Loucy (cell line): ENCODE data around the gene LMF1.

Experiments used
- H2AFZ ChIP-seq: fragments of 200-600 bp; sonication (generic); 2 replicates; pipeline ENCODE4 v1.6.0; 2016; ENCODE audit warnings: antibody characterized with exemption, mild to moderate bottlenecking, low read length, moderate library complexity
- H3F3A ChIP-seq: fragments of 200-600 bp; 2 replicates; pipeline ENCODE4 v1.6.0; 2016; ENCODE audit warnings: antibody characterized with exemption, low read depth, mild to moderate bottlenecking
- H3K27me3 ChIP-seq: fragments of 200-600 bp; sonication (generic); 2 replicates; pipeline ENCODE4 v1.6.1; 2014; ENCODE audit warnings: low read length, mild to moderate bottlenecking; ENCODE audit not compliant: insufficient read depth, poor library complexity, severe bottlenecking
- H3K36me3 ChIP-seq: fragments of 200-600 bp; sonication (generic); 2 replicates; pipeline ENCODE4 v1.6.1; 2016; ENCODE audit warnings: low read length; ENCODE audit not compliant: insufficient read depth
- H3K4me1 ChIP-seq: fragments of 200-600 bp; sonication (generic); 2 replicates; pipeline ENCODE4 v1.5.1; 2014; ENCODE audit warnings: low read length, mild to moderate bottlenecking; ENCODE audit not compliant: insufficient read depth, poor library complexity, severe bottlenecking
- H3K4me2 ChIP-seq: fragments of 200-600 bp; sonication (generic); 2 replicates; pipeline ENCODE4 v1.6.0; 2014; ENCODE audit warnings: antibody characterized with exemption, low read length, low read depth, mild to moderate bottlenecking; ENCODE audit not compliant: poor library complexity, severe bottlenecking
- H3K4me3 ChIP-seq: fragments of 200-600 bp; sonication (generic); 2 replicates; pipeline ENCODE4 v1.5.1; 2014; ENCODE audit warnings: low read length, mild to moderate bottlenecking, mixed read lengths; ENCODE audit not compliant: poor library complexity, severe bottlenecking
- H3K79me2 ChIP-seq: fragments of 200-600 bp; sonication (generic); 2 replicates; pipeline ENCODE4 v1.6.1; 2014; ENCODE audit warnings: low read length; ENCODE audit not compliant: insufficient read depth
- H3K9ac ChIP-seq: fragments of 200-600 bp; sonication (generic); 2 replicates; pipeline ENCODE4 v1.6.0; 2014; ENCODE audit warnings: mild to moderate bottlenecking, low read depth, low read length, moderate library complexity; ENCODE audit not compliant: poor library complexity, severe bottlenecking
- H3K9me2 ChIP-seq: fragments of 200-600 bp; sonication (generic); replicated peaks from 2 replicates; pipeline ENCODE4 v1.6.1; 2016; ENCODE audit warnings: low read depth, low read length, mixed read lengths
- H3K9me3 ChIP-seq: fragments of 200-600 bp; sonication (generic); 2 replicates; pipeline ENCODE4 v1.6.1; 2014; ENCODE audit warnings: mild to moderate bottlenecking, antibody characterized with exemption, low read length, low read depth; ENCODE audit not compliant: insufficient read depth
- H4K20me1 ChIP-seq: fragments of 200-600 bp; sonication (generic); 2 replicates; pipeline ENCODE4 v1.6.0; 2014; ENCODE audit warnings: antibody characterized with exemption, low read length, mild to moderate bottlenecking; ENCODE audit not compliant: insufficient read depth, poor library complexity, severe bottlenecking
- EZH2phosphoT487 ChIP-seq: fragments of 200-600 bp; IDR thresholded peaks from 2 replicates; pipeline ENCODE4 v1.6.1; 2018; ENCODE audit warnings: antibody characterized with exemption, mild to moderate bottlenecking, moderate library complexity, borderline replicate concordance
- TF ChIP-seq, protein P1 (sequence below): fragments of 200-600 bp; sonication (generic); conservative IDR thresholded peaks from 2 replicates; pipeline ENCODE4 v1.5.1; 2014; ENCODE audit warnings: mild to moderate bottlenecking, antibody characterized with exemption, low read length

LMF1 gene

DNA sequence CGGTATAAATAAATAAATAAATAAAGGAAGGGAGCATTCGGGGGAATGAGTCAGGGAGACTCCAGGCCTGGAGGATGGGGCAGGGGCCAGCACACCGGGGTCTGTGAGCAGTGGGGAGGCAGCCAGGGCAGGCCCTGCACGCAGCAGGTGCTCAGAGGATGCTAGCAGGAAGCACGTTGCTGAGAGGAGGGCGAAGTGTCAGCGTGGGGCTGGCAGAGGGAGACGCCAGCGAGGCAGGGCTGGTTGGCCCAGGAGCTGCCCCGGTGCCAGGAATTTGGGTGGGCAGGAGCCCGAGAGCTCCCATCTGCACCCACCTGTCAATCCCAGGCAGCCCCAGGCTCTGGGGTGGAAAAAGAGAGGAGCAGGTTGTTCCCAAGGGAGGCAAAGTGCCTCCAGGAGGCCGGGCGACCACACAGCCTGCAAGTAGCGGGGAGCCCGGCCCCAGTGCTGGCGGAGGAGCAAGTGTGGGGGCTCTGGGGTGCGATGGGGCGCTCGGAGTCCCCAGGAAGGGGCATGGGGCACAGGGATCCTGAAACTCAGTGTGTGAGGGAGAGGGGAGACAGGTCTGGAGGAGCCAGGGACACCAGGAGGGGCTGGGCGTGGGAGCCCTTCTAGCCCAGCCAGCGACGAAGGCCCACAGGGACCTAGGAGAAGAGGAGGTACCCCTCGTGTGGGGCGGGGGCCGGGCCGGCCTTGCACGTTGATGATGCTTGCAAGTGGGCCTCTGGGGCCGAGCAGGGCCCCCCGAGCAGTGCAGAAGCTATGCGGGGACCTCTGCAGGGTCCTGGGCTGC, 38.8 kb upstream of the LMF1 start:
- H3K27me3 ChIP-seq: no peaks in the 10 kb centered on the region
- H3K4me3 ChIP-seq: no peak overlapping the region
- no peaks in the 10 kb centered on the region for H3K4me1 ChIP-seq
- no peak overlapping the region for H3K9ac ChIP-seq
- no peaks in the 10 kb centered on the region for H4K20me1 ChIP-seq
- H2AFZ ChIP-seq: no peak overlapping the region
- no peak overlapping the region for H3K4me2 ChIP-seq
- H3K9me3 ChIP-seq: no peaks in the 10 kb centered on the region
- no peaks in the 10 kb centered on the region for H3K36me3 ChIP-seq
- H3K79me2 ChIP-seq: no peaks in the 10 kb centered on the region
- H3K9me2 ChIP-seq: no peaks in the 10 kb centered on the region
- H3F3A ChIP-seq: no peaks in the 10 kb centered on the region
- TF ChIP-seq EZH2phosphoT487: no peak
- TF ChIP-seq, protein P1, sequence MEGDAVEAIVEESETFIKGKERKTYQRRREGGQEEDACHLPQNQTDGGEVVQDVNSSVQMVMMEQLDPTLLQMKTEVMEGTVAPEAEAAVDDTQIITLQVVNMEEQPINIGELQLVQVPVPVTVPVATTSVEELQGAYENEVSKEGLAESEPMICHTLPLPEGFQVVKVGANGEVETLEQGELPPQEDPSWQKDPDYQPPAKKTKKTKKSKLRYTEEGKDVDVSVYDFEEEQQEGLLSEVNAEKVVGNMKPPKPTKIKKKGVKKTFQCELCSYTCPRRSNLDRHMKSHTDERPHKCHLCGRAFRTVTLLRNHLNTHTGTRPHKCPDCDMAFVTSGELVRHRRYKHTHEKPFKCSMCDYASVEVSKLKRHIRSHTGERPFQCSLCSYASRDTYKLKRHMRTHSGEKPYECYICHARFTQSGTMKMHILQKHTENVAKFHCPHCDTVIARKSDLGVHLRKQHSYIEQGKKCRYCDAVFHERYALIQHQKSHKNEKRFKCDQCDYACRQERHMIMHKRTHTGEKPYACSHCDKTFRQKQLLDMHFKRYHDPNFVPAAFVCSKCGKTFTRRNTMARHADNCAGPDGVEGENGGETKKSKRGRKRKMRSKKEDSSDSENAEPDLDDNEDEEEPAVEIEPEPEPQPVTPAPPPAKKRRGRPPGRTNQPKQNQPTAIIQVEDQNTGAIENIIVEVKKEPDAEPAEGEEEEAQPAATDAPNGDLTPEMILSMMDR: no peak

DNA sequence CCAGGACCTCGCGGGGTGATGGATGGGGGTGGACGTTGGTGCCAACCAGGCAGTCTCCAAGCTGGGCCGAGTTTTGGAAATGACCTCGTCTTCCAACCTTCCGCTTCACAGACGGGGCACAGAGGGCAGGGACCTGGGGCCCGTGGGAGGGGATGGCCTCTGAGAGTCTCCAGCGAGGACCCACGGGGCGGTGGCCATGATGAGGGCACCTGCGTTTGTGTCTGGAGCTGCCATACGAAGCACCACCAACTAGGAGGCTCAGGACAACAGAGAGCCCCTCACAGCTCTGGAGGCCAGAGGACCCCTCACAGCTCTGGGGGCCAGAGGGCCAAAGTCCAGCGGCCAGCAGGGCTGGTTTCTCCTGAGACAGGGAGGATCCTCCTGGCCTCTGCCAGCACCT, 37.3 kb upstream of the LMF1 start:
- Histone ChIP-seq H3K4me3 (no peak overlapping the region), H3K9me2 (no peaks in the 10 kb centered on the region), H3K36me3 (no peaks in the 10 kb centered on the region), H3K4me2 (no peak overlapping the region), H3K79me2 (no peaks in the 10 kb centered on the region), H4K20me1 (no peaks in the 10 kb centered on the region), H3K4me1 (no peaks in the 10 kb centered on the region), H2AFZ (no peak overlapping the region), H3K9me3 (no peaks in the 10 kb centered on the region), H3F3A (no peaks in the 10 kb centered on the region), H3K9ac (no peak overlapping the region), H3K27me3 (no peaks in the 10 kb centered on the region)
- TF ChIP-seq EZH2phosphoT487: no peak
- TF ChIP-seq, protein P1: no peak

DNA sequence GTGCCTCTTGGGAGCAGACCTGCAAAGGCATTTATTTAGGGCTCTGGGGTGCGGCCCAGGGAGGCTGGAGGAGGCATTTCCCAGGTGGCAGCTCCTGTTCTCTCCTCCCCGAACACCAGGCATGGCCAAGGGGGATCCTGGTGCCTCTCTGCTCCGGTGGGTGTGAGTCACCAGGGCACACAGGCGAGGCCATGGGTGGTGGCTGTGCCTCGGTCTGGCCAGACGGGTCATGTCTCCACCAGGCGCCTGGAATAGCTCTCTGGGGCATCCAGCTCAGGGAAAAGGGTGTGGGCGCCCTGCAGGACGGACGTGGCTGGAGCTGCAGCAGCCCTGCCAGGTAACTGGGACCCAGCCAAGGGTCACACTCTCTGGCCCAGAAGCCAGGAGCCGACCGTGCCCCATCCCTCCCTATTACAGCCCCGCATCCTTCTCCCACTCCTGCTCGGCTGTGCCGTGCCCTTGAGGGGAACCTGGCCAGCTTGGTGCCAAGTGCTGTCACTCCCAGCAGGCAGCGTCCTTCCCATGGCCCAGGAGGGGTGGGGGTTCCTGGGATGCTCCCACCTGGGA, 36.6 kb upstream of the LMF1 start:
- H4K20me1 ChIP-seq: no peaks in the 10 kb centered on the region
- no peaks in the 10 kb centered on the region for H3K27me3 ChIP-seq
- no peak overlapping the region for H3K4me3 ChIP-seq
- H3F3A ChIP-seq: no peaks in the 10 kb centered on the region
- no peak overlapping the region for H3K9ac ChIP-seq
- no peak overlapping the region for H2AFZ ChIP-seq
- H3K79me2 ChIP-seq: no peaks in the 10 kb centered on the region
- H3K9me3 ChIP-seq: no peaks in the 10 kb centered on the region
- H3K36me3 ChIP-seq: no peaks in the 10 kb centered on the region
- H3K4me2 ChIP-seq: no peak overlapping the region
- H3K4me1 ChIP-seq: no peaks in the 10 kb centered on the region
- no peaks in the 10 kb centered on the region for H3K9me2 ChIP-seq
- TF ChIP-seq, protein P1: no peak
- TF ChIP-seq EZH2phosphoT487: no peak
